NCI-H2171 treated with DMSO at 0.1 percent for 48 hours (cell line): ENCODE results near the gene CAMK2A.

Experiments
- DNase-seq: peaks from one replicate; lab custom pipeline; 2025; lab: John Stamatoyannopoulos, UW

The CAMK2A gene

GRCh38 chr5:150188146-150188842 lies 101.3 kb downstream of the CAMK2A start:
- no peak for DNase-seq

DNA sequence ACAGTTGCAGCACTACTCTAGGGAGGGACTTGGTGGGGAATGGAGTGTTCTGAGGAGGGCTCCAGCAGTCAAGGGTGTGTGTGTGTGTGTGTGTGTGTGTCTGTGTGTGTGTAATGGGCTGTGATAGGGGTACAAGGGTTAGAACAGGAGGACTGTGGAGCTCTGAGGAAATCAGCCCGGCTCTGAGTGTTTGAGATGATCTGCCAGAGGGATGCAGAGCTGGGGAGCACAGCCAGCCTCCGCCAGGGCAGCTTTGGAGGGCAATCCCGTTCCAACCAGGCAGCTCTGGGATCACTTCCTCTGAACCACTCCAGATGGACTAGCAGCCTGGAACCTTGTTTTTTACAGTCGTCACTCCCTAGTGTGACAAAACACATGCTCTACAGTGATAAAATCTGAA lies 102.7 kb downstream of the CAMK2A start:
- DNase-seq, result no peak

DNA sequence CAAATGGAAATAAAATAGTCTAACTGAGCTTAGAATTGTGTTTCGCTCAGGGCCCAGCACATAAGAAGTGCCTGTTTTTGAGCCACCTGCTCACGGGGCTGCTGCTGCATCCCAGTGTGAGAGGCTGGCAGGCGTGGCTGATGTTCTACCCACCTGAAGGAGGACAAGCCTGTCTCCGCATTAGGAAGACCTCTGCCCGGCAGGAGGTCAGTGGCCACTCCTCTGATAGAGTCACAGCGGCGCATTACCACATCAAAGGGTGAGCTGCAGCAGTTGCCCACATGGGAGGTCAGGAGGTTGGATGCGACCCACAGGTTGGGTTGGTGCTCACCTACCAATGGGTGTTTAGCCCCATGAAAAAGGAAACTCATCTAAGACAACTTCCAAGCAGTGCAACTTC lies 103.4 kb downstream of the CAMK2A start:
- DNase-seq, result no peak

DNA sequence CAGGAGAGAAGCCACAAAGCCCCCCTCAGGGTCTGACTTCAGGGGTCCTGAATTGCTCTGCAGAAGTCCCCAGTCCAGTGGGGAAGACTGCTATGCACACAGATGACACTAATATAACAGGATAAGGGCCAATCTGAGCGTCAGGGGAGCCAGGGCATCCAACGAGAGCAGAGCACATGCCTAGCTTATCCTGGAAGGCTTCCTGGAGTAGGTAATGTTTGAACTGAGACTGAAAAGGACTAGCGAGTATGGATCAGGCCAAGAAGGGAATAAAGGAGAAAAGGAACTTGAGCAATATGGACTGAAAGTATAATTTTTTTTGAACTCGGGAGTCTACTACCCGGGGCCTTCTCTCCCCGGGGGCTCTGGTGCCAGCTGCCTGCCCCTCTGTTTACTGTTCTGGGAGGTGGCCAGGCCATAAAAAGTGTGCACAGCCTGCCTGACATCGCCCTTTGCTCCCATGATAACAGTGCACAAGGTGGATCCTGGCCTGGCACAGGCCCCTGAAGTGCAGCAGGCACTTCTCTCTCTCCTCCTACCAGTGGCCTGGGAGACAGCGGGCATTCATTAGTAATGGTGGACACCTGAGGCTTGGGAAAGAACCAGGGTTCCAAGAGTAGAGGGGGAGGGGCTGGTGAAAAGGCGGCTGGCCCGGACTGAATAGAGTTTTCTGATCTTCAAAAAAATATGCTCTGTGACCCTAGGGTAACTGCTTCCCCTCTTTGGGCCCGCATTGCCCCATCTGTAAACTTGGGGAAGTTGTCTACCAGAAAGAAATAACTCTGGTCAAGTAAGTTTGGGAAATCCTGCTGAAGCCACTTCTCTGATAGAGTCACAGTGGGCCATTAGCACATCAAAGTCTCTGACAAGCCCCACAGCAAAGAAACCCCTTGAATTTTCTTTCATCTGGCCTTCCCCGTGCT lies 104.3 kb downstream of the CAMK2A start:
- DNase-seq, result no peak

DNA sequence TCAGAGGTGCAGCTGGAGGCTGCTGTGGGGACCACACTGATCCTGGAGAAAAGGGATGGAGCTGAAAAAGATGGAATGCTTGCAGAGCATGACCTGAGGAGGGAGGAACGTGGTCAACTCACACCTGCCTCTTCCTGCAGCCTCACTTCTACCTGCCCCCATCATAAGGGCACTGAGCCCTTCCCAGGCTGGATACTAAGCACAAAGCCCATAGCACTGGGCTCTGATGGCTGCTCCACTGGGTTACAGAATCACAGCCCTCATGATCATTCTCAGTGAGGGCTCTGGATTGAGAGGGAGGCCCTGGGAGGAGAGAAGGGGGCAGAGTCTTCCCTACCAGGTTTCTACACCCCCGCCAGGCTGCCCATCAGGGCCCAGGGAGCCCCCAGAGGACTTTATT lies 105.6 kb downstream of the CAMK2A start:
- DNase-seq, result no peak

GRCh38 chr5:150183436-150183835 lies 106.1 kb downstream of the CAMK2A start:
- DNase-seq, result no peak

DNA sequence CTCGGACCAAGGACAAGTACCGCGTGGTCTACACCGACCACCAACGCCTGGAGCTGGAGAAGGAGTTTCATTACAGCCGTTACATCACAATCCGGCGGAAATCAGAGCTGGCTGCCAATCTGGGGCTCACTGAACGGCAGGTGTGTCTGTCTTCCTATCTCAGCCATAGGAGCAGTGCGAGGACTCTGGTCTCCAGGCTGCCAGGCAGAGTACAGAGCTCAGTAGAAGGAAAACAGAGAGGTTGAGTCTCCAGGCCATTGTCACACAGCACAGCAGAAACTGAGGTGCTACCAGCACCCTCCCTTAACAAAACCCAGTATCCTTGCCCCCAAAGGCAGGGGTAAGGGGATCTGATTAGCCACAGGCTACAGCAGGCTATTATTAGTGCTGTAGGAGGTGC lies 106.8 kb downstream of the CAMK2A start:
- DNase-seq, result no peak

DNA sequence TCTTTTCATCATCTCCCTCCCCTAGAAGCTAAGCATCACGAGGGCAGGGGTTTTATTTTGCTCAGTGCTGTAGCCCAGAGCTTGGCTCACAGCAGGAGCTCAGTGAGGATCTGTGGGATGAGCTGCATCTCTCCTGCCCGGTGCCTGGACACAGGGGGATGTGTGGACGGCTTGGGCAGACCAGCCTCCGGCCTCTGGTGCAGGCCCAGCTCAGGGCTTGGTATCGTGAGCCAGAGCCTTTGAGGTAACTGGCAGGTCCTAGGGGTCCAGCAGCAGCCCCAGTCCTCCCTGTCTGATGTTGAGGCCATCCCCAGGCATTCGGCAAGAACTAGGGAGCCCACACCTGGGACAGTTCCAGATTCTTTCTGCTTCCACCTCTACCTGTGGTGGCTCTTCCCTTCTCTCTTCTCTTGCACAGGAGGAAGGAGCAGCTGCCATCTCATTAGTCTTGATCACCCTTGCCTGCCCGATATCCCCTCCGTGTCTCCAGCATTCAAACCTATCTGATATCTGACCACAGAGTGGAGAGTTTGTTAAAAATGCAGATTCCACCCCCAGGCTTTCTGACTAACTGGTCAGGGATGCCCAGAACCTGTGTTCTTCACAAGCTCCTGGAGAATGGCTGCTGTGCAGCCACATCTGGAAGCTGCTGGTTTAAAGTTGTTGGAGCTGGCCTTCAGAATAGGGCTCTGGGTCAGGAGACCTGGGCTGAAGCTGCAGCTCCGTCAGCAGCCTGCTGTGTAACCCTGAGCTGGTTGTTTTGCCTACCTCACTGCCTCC lies 107.6 kb downstream of the CAMK2A start:
- no peak for DNase-seq

DNA sequence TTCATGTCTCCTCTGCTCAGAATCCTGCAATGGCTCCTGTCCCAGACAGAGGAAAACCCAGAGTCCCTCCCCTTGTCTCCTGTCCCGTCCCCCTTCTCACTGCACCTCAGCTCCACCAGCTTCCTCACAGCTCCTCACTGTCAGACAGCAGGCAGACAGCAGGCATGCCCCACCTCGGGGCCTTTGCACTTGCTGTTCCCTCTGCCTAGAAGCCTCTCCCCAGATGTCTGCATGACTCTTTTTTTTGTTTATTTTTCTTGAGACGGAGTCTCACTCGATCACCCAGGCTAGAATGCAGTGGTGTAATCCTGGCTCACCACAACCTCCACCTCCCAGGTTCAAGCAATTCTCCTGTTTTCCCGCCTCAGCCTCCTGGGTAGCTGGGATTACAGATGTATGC lies 108.5 kb downstream of the CAMK2A start:
- DNase-seq, result no peak

DNA sequence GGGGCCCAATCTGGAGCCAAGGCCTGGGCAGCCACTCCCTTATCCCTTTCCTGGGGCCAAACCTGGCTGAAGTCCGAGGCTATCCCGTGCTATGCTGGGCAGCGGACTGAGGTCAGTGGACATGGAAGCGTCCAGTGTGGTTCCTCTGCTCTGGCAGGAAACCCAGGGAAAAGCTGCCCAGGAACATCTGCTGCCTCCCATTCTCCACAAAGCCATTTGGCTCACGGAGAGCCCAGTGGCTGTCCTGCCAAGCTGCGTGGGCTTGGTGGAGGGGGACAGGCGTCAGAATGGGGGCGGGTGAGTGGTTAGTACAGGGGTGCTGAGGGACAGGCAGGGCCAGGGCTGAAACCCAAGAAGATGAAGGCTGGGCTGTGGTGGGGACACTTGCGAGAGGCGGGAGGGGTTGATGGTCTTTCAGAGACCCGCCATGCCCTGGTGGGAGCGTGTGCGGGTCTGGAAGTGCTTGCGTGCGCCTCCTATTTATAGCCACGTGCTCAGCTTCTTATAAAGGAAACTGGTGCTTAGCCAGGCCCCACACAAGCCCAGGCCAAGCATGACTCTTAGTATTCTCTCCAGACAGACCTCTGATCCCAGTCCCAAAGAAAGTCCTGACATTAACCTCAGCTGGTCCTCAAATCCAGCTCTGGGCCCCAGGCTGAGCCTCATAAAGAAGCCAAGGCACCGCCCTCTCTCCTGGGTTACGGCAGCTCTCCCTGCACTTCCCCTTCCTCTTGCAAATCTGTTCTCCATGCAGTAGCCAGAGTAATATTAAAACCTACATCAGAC lies 109.1 kb downstream of the CAMK2A start:
- no peak for DNase-seq

DNA sequence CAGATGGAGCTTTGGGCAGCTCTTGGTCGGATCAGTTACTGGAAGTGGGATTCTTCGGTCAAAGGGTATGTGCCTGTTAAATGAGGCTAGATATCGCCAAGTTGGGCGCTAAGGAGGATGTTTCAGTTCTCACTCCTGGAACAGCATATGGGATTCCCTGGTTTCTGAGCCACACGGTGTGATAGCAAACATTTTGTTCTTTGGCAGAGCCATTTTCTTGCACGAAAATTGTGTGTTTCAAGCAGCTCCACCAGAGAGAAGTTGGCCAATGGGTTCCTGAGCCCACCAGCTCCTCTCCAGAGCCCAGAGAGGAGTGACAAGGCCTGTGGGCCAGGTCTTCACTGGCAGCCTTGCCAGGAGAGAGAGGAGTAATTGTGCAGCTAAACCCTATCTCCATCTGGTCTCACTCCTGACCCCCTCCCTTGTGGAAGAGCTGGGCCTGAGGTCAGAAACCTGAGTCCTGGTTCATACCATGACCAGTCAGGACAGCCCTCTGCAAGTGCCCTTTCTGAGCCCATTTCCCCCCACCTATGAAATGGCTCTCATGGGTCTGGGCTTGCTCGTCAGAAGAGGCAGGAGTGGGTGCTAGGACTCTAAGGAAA lies 110.5 kb downstream of the CAMK2A start:
- no peak for DNase-seq

DNA sequence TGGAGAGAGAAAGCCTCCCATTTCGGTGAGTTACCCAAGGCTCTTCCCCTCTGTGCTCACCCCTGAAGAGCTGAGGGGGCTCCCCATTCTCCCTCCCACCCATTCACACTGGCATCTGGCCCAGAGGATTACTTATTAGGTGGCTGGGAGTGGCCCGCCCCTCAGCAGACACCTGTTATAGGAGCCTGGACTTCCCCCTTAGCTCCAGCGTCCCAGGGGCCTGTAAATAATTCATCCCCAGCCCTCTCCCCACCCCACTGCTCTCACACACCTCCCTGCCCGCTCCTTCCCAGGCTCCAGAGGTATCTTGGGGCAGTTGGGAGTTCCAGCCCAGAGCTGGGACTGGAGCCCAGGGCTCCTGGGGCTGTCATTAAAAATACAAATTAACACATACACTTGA lies 111.3 kb downstream of the CAMK2A start:
- no peak for DNase-seq

GRCh38 chr5:150177721-150178120 lies 111.9 kb downstream of the CAMK2A start:
- no peak for DNase-seq

GRCh38 chr5:150176745-150177477 lies 112.7 kb downstream of the CAMK2A start:
- DNase-seq, result no peak

- no peak for DNase-seq
Observed at GRCh38 chr5:150175536-150175935, 114.0 kb downstream of the CAMK2A start.

DNA sequence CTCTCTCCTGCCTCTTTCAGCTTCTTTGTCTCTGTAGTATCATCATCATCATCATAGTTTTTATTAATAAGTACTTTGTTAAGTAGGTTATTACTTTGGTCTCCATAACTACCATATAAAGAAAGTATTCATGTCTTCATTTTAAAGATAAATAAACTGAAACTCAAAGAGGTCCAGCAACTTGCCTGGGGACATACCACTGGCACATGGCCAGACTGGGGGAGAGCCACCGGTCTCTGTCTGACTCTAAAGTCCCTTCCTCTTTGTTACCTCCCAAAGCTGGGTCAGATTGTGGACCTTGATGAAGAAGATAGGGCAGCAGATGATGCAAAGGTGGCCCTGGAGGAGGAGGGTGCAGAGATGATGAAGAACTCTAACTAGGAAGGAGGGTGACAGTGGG lies 114.5 kb downstream of the CAMK2A start:
- no peak for DNase-seq

GRCh38 chr5:150174285-150174684 lies 115.3 kb downstream of the CAMK2A start:
- no peak for DNase-seq

- DNase-seq, result no peak
Observed at GRCh38 chr5:150173161-150173560, 116.4 kb downstream of the CAMK2A start.

DNA sequence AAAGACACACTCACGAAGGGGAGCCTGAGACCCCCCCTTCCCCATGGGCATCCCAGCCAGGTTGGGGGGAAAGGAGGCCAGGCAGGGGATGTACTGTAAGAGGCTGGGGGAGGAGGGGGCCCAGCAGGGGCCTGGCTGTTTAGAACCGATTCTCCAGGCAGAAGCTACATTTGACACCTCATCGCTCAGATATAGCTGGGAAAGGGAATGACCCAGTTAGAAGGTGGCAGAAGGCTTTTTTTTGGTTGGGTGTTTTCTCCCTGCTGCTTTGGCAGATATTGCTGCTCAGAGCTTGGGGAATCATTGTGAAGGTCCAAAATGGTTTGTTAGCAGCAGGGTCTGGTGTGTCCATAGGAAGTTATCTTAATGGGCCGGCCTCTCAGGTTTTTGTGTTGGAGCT lies 117.0 kb downstream of the CAMK2A start:
- no peak for DNase-seq

- no peak for DNase-seq
Observed at GRCh38 chr5:150172145-150172544, 117.4 kb downstream of the CAMK2A start.
